ENCODE data around the gene ARHGAP26. TPM values are rescaled to one million over a fixed set of nuclear protein-coding genes. Genes with fewer than 3 reads are reported as not detected.

Gene ARHGAP26
- total and polyA plus RNA-seq, 2 of the 4 experiments (the other 2 are of a cell fraction): 0.54 to 0.56 TPM

GRCh38 chr5:142978252-142978651, 208.1 kb downstream of the ARHGAP26 start:
- peak overlapping the region; percentile 59 for H3K27ac ChIP-seq (ENCODE audit: insufficient read depth, low read length)
- peak overlapping the region; percentile 72 for H2BK20ac ChIP-seq (ENCODE audit: low read depth, low read length)
- H4K91ac ChIP-seq (ENCODE audit: insufficient read depth, low read depth, low read length): peak overlapping the region; percentile 34
- H3K9me3 ChIP-seq (ENCODE audit: control insufficient read depth, insufficient read depth, low read length): no peaks in the 10 kb centered on the region
- peak overlapping the region; percentile 82 for H3K4ac ChIP-seq (ENCODE audit: low read depth, low read length)
- H3K4me1 ChIP-seq (ENCODE audit: control insufficient read depth, insufficient read depth, low read length): peaks cover 28% of the 10 kb centered on the region
- peak overlapping the region; percentile 21; the same call in 1 of the 2 replicates for H3K18ac ChIP-seq (ENCODE audit: low read depth, low read length)
- H2AFZ ChIP-seq (replicated peaks; ENCODE audit: low read length, poor library complexity): no peak overlapping the region
- H4K8ac ChIP-seq (ENCODE audit: low read depth in 2 of 2, low read length in 2 of 2): peak overlapping the region; percentile 3 to 78; a peak in 2 of 4 replicates
- peak overlapping the region; percentile 90 for H2BK120ac ChIP-seq (ENCODE audit: low read depth, low read length)
- H3K36me3 ChIP-seq (ENCODE audit: control insufficient read depth, insufficient read depth, low read length): no peaks in the 10 kb centered on the region
- intact Hi-C loops (cut with micrococcal nuclease): no loop called here
- ChIA-PET CTCF (interaction anchor here (0.6 kb wide), 1 partner anchor 265 kb away, joined by 4 read pairs; no protein-coding TSS in a partner anchor), POLR2A (ENCODE audit: unreplicated experiment) (interaction anchor here (0.6 kb wide), 1 partner anchor 383 kb away, joined by 6 read pairs; no protein-coding TSS in a partner anchor)
- peak overlapping the region; percentile 6 for H3K23ac ChIP-seq (ENCODE audit: low read depth, low read length)
- no TSS peak for BruUV-seq (replicated peaks)
- peak overlapping the region; percentile 63 for H2BK5ac ChIP-seq (ENCODE audit: low read depth, low read length, poor library complexity, severe bottlenecking)
- no CpG with 5 or more reads among the region's 2 CpGs for WGBS, 2 experiments (ENCODE audit: extremely low coverage in 2 of 2, insufficient read length in 1 of 2)
- no peak overlapping the region for H3K4me3 ChIP-seq (ENCODE audit: insufficient read depth, low read depth, low read length)
- in situ Hi-C loops (cut with MboI; ENCODE audit: low sequenced_read_pairs): no loop called here
- peak overlapping the region; percentile 85 for H2AK5ac ChIP-seq (ENCODE audit: low read depth, low read length)
- peak overlapping the region; percentile 84 for H3K14ac ChIP-seq (replicated peaks; ENCODE audit: low read depth, low read length)
- H3K79me1 ChIP-seq (ENCODE audit: low read depth in 1 of 2, low read length in 2 of 2): no peaks in the 10 kb centered on the region; a peak in 1 of 4 replicates
- peaks cover 30% of the 10 kb centered on the region for H3K9me1 ChIP-seq (ENCODE audit: insufficient read depth, low read length)
- TF ChIP-seq POLR2A (IDR thresholded peaks at IDR 0.05; ENCODE audit: low read depth, low read length) (no peak), BHLHE40 (IDR thresholded peaks at IDR 0.05; ENCODE audit: low read depth, low read length) (no peak), SMC3 (IDR thresholded peaks at IDR 0.05; ENCODE audit: low read depth, low read length) (no peak), FOS (IDR thresholded peaks at IDR 0.05; ENCODE audit: low read depth, low read length) (no peak), RCOR1 (IDR thresholded peaks at IDR 0.05; ENCODE audit: insufficient replicate concordance, low read length) (no peak), CEBPB (IDR thresholded peaks at IDR 0.05; ENCODE audit: low read depth, low read length) (no peak), NFE2L2 (IDR thresholded peaks at IDR 0.05; ENCODE audit: low read depth, low read length) (no peak), CHD1 (IDR thresholded peaks at IDR 0.05; ENCODE audit: low read depth, low read length) (no peak), ELK1 (IDR thresholded peaks at IDR 0.05; ENCODE audit: borderline replicate concordance, low read depth, low read length) (no peak)
- H4K20me1 ChIP-seq (ENCODE audit: insufficient read depth, low read length): no peaks in the 10 kb centered on the region
- ATAC-seq (ENCODE audit: low read depth) (no peak), DNase-seq (no peak)
- no peak overlapping the region for H3K56ac ChIP-seq (ENCODE audit: extremely low read depth, insufficient read depth, low read length)
- no peak overlapping the region for H2AK9ac ChIP-seq (replicated peaks; ENCODE audit: low read depth, low read length, poor library complexity)
- H2BK15ac ChIP-seq (ENCODE audit: low read depth, low read length): peak overlapping the region; percentile 55; the same call in 2 of the 3 replicates
- no peak overlapping the region for H4K5ac ChIP-seq (ENCODE audit: low read depth, low read length)
- dilution Hi-C loops (cut with HindIII; ENCODE audit: low sequenced_read_pairs, unreplicated experiment): no loop called here
- no peak overlapping the region for H3K9ac ChIP-seq (ENCODE audit: low read depth, low read length)
- no peak overlapping the region for H3K4me2 ChIP-seq (ENCODE audit: low read depth, low read length)
- no peaks in the 10 kb centered on the region for H3K27me3 ChIP-seq (ENCODE audit: control insufficient read depth, insufficient read depth, low read length)
